ENCODE measurements around the gene HIPK3.
A peak's percentile ranks its signal among the peaks of the same experiment; 100 is the strongest.

HIPK3 gene

DNA sequence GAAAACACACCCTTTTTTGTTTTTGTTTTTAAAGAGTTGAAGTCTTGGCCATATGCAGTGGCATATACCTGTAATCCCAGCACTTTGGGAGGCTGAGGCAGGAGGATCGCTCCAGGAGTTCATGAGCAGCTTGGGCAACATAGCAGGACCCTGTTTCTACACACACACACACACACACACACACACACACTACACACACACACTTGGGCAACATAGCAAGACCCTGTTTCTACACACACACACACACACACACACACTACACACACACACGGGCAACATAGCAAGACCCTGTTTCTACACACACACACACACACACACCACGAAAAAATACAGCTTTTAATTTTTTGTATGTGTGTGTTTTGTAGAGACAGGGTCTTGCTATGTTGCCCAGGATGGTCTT lies 54.5 kb downstream of the HIPK3 start:
- H3K27ac ChIP-seq (ENCODE audit: low read depth, low read length): no peak overlapping the region
- H3K79me2 ChIP-seq (ENCODE audit: control insufficient read depth, low read length): peaks cover 31% of the 10 kb centered on the region
- no peaks in the 10 kb centered on the region for H3K9me2 ChIP-seq (replicated peaks; ENCODE audit: control insufficient read depth, low read length)
- no peaks in the 10 kb centered on the region for H3K27me3 ChIP-seq (ENCODE audit: control insufficient read depth, low read length)
- no peaks in the 10 kb centered on the region for H3K36me3 ChIP-seq (ENCODE audit: control insufficient read depth, low read length)
- peaks cover 15% of the 10 kb centered on the region for H3K4me1 ChIP-seq (ENCODE audit: control insufficient read depth, low read length)
- H3K4me2 ChIP-seq (ENCODE audit: low read length): no peak overlapping the region
- H3K4me3 ChIP-seq (ENCODE audit: low read length): no peak overlapping the region
- H4K20me1 ChIP-seq (ENCODE audit: control insufficient read depth, insufficient read depth, low read depth, low read length): peaks cover 5% of the 10 kb centered on the region; the same call in 1 of the 2 replicates
- TF ChIP-seq, protein P1, sequence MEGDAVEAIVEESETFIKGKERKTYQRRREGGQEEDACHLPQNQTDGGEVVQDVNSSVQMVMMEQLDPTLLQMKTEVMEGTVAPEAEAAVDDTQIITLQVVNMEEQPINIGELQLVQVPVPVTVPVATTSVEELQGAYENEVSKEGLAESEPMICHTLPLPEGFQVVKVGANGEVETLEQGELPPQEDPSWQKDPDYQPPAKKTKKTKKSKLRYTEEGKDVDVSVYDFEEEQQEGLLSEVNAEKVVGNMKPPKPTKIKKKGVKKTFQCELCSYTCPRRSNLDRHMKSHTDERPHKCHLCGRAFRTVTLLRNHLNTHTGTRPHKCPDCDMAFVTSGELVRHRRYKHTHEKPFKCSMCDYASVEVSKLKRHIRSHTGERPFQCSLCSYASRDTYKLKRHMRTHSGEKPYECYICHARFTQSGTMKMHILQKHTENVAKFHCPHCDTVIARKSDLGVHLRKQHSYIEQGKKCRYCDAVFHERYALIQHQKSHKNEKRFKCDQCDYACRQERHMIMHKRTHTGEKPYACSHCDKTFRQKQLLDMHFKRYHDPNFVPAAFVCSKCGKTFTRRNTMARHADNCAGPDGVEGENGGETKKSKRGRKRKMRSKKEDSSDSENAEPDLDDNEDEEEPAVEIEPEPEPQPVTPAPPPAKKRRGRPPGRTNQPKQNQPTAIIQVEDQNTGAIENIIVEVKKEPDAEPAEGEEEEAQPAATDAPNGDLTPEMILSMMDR (IDR thresholded peaks at IDR 0.05; ENCODE audit: low read depth, low read length, poor library complexity, severe bottlenecking): no peak
- no peak for TF ChIP-seq EZH2phosphoT487 (IDR thresholded peaks at IDR 0.05; ENCODE audit: borderline replicate concordance, low read length)
- H3K9me3 ChIP-seq (ENCODE audit: control insufficient read depth, insufficient read depth, low read length): no peaks in the 10 kb centered on the region
- no peaks in the 10 kb centered on the region for H3F3A ChIP-seq (ENCODE audit: control insufficient read depth, insufficient read depth)

DNA sequence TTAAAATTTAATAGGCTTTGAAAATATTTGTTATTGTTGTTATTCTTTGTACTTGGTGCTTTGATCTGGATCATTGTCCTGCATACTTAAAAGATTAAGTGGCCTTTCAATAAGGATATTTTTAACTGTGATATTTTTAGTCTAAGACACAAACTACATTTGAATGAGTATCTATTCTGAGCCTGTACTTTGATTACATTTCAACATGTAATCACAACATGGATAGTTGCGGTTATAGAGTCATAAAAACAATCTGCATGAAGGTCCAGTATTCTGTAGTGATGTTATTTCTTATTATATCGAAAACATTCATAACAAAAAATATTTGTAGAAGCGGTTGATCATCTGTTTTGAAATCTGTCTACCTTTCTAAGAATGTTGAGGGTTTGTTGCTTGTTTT lies 58.6 kb downstream of the HIPK3 start:
- TF ChIP-seq, protein P1 (IDR thresholded peaks at IDR 0.05; ENCODE audit: low read depth, low read length, poor library complexity, severe bottlenecking): no peak
- no peak for TF ChIP-seq EZH2phosphoT487 (IDR thresholded peaks at IDR 0.05; ENCODE audit: borderline replicate concordance, low read length)
- H4K20me1 ChIP-seq (ENCODE audit: control insufficient read depth, insufficient read depth, low read depth, low read length): peaks cover 8% of the 10 kb centered on the region; the same call in 1 of the 2 replicates
- no peaks in the 10 kb centered on the region for H3K9me2 ChIP-seq (replicated peaks; ENCODE audit: control insufficient read depth, low read length)
- H3K27me3 ChIP-seq (ENCODE audit: control insufficient read depth, low read length): no peaks in the 10 kb centered on the region
- no peaks in the 10 kb centered on the region for H3K36me3 ChIP-seq (ENCODE audit: control insufficient read depth, low read length)
- H3K4me1 ChIP-seq (ENCODE audit: control insufficient read depth, low read length): peaks cover 28% of the 10 kb centered on the region
- H3K27ac ChIP-seq (ENCODE audit: low read depth, low read length): no peak overlapping the region
- H3F3A ChIP-seq (ENCODE audit: control insufficient read depth, insufficient read depth): peaks cover under 1% of the 10 kb centered on the region
- peak overlapping the region; percentile 25 for H3K4me2 ChIP-seq (ENCODE audit: low read length)
- peaks cover 39% of the 10 kb centered on the region for H3K79me2 ChIP-seq (ENCODE audit: control insufficient read depth, low read length)
- H3K4me3 ChIP-seq (ENCODE audit: low read length): no peak overlapping the region
- H3K9me3 ChIP-seq (ENCODE audit: control insufficient read depth, insufficient read depth, low read length): no peaks in the 10 kb centered on the region

DNA sequence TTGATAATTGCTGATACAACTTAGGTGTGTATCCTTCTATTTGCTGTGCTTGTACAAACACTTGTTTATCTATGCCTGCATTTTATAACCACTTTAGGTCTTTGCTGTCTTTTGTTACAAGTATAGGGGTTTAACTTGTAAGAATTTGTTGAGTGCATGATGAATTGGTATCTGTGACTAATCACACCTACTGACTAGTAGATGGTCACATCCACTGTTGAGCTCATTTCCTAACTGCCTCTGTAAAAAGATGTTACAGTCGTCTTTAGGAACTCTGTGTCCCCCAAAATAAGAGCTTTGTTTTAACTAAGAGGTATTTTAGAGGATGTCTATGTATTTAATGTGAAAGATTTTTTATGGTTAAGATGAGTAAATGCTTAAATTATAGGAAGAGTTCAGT lies 60.5 kb downstream of the HIPK3 start:
- TF ChIP-seq EZH2phosphoT487 (IDR thresholded peaks at IDR 0.05; ENCODE audit: borderline replicate concordance, low read length): no peak
- TF ChIP-seq, protein P1 (IDR thresholded peaks at IDR 0.05; ENCODE audit: low read depth, low read length, poor library complexity, severe bottlenecking): no peak
- H3K79me2 ChIP-seq (ENCODE audit: control insufficient read depth, low read length): peaks cover 42% of the 10 kb centered on the region

More for the DNA sequence above, 60.5 kb downstream of the HIPK3 start:
- Histone ChIP-seq H4K20me1 (ENCODE audit: control insufficient read depth, insufficient read depth, low read depth, low read length) (peaks cover 8% of the 10 kb centered on the region; the same call in 1 of the 2 replicates), H3K9me3 (ENCODE audit: control insufficient read depth, insufficient read depth, low read length) (no peaks in the 10 kb centered on the region), H3K4me1 (ENCODE audit: control insufficient read depth, low read length) (peaks cover 38% of the 10 kb centered on the region), H3K4me3 (ENCODE audit: low read length) (no peak overlapping the region), H3K27ac (ENCODE audit: low read depth, low read length) (no peak overlapping the region), H3K4me2 (ENCODE audit: low read length) (no peak overlapping the region), H3F3A (ENCODE audit: control insufficient read depth, insufficient read depth) (peaks cover 6% of the 10 kb centered on the region), H3K27me3 (ENCODE audit: control insufficient read depth, low read length) (no peaks in the 10 kb centered on the region), H3K9me2 (replicated peaks; ENCODE audit: control insufficient read depth, low read length) (no peaks in the 10 kb centered on the region), H3K36me3 (ENCODE audit: control insufficient read depth, low read length) (no peaks in the 10 kb centered on the region)

Measured in DOHH2 (cell line).